ENCODE measurements around the gene RHOU.
"Not testable (repeated sequence)": the region's sequence is repeated elsewhere in the genome, so short reads cannot be mapped to it uniquely, and the experiment has no call there.

The RHOU gene

GRCh38 chr1:228763561-228763960 is 28.3 kb downstream of the RHOU start:
- DNase-seq = no peak

GRCh38 chr1:228765168-228765946 is 30.1 kb downstream of the RHOU start:
- DNase-seq = no peak

GRCh38 chr1:228766788-228767187 is 31.5 kb downstream of the RHOU start:
- no peak for DNase-seq

GRCh38 chr1:228767636-228768354 is 32.5 kb downstream of the RHOU start:
- no peak for DNase-seq

GRCh38 chr1:228768355-228769000 is 33.2 kb downstream of the RHOU start:
- DNase-seq = no peak

GRCh38 chr1:228770779-228771223 is 35.5 kb downstream of the RHOU start:
- no peak for DNase-seq

GRCh38 chr1:228772516-228773212 is 37.4 kb downstream of the RHOU start:
- DNase-seq = no peak

GRCh38 chr1:228775946-228776345 is 40.7 kb downstream of the RHOU start:
- not testable (repeated sequence) for DNase-seq

GRCh38 chr1:228776449-228776848 is 41.2 kb downstream of the RHOU start:
- no peak for DNase-seq

GRCh38 chr1:228777236-228777635 is 42.0 kb downstream of the RHOU start:
- no peak for DNase-seq

- no peak for DNase-seq
Observed at GRCh38 chr1:228778026-228778425, 42.7 kb downstream of the RHOU start.

GRCh38 chr1:228778466-228778865 is 43.2 kb downstream of the RHOU start:
- no peak for DNase-seq

- DNase-seq = no peak
Observed at GRCh38 chr1:228778961-228779360, 43.7 kb downstream of the RHOU start.

- no peak for DNase-seq
Observed at GRCh38 chr1:228781161-228781808, 46.0 kb downstream of the RHOU start.

- no peak for DNase-seq
Observed at GRCh38 chr1:228781809-228782661, 46.8 kb downstream of the RHOU start.

- DNase-seq = no peak
Observed at GRCh38 chr1:228782662-228783417, 47.6 kb downstream of the RHOU start.

GRCh38 chr1:228783418-228784040 is 48.2 kb downstream of the RHOU start:
- DNase-seq = no peak

GRCh38 chr1:228784181-228784580 is 48.9 kb downstream of the RHOU start:
- DNase-seq = no peak

- DNase-seq = no peak
Observed at GRCh38 chr1:228785366-228786330, 50.4 kb downstream of the RHOU start.
